Spleen (tissue), 11 donors: ENCODE measurements around the gene MROH7. TPM values are rescaled to one million over a fixed set of nuclear protein-coding genes. Genes with fewer than 3 reads are reported as not detected.

ENCODE experiments used
- DNase-seq: peaks from one replicate; pipeline ENCODE4 v3.0.0-alpha.2; 2020
- H3K27ac ChIP-seq, 8 donors: fragments of 200-600 bp; sonication (generic) in 7 of 8; 1 replicate in 4 of 8; 2 replicates in 4 of 8; pipeline versions ENCODE4 v1.5.0 to v1.8.0; 2016 to 2021; ENCODE audit warnings: inconsistent platforms in 4 of 8, mild to moderate bottlenecking in 4 of 8, moderate library complexity in 1 of 8
- H3K27me3 ChIP-seq, 7 donors: fragments of 200-600 bp; sonication (generic) in 6 of 7; replicated peaks in 1 of 7; 1 replicate in 4 of 7; 2 replicates in 3 of 7; pipeline versions ENCODE4 v1.5.0 to v1.8.0; 2016 to 2021; ENCODE audit warnings: inconsistent platforms in 3 of 7, mild to moderate bottlenecking in 1 of 7
- H3K36me3 ChIP-seq, 6 donors: fragments of 200-600 bp; sonication (generic) in 5 of 6; 1 replicate in 4 of 6; 2 replicates in 2 of 6; pipeline versions ENCODE4 v1.5.0 to v1.8.0; 2016 to 2021; ENCODE audit warnings: inconsistent platforms in 2 of 6
- H3K4me1 ChIP-seq, 6 donors: fragments of 200-600 bp; sonication (generic) in 5 of 6; 1 replicate in 3 of 6; 2 replicates in 3 of 6; pipeline versions ENCODE4 v1.5.0 to v1.8.0; 2016 to 2021; ENCODE audit warnings: inconsistent platforms in 3 of 6
- H3K4me3 ChIP-seq, 8 donors: fragments of 200-600 bp; sonication (generic) in 7 of 8; 1 replicate in 4 of 8; 2 replicates in 4 of 8; pipeline versions ENCODE4 v1.5.0 to v1.8.0; 2016 to 2021; ENCODE audit warnings: inconsistent platforms in 4 of 8, mild to moderate bottlenecking in 4 of 8, moderate library complexity in 2 of 8
- H3K9me3 ChIP-seq, 8 donors: fragments of 200-600 bp; sonication (generic) in 7 of 8; 1 replicate in 4 of 8; 2 replicates in 4 of 8; pipeline versions ENCODE4 v1.5.0 to v1.8.0; 2016 to 2021; ENCODE audit warnings: inconsistent platforms in 4 of 8
- POLR2A ChIP-seq, 3 donors: fragments of 450-650 bp; IDR thresholded peaks; one replicate each; pipeline ENCODE4 v1.5.1; 2017; ENCODE audit warnings: antibody characterized with exemption in 3 of 3, mild to moderate bottlenecking in 1 of 3
- POLR2AphosphoS5 ChIP-seq, 3 donors: sonication (generic); formaldehyde crosslinking; IDR thresholded peaks; one replicate each; pipeline ENCODE4 v1.5.1; 2017; ENCODE audit warnings: antibody characterized with exemption in 3 of 3
- WGBS, 5 donors: extraction: QIAGEN DNeasy Blood & Tissue Kit in 3 of 5; methylation state at CpG; one replicate each; pipeline versions ENCODE4 v1.1.5 to v1.1.7; 2013 to 2018; 5-methylcytosine and 5-hydroxymethylcytosine counted together
- intact Hi-C: fragments of 100-400 bp; cut with DNase I; formaldehyde crosslinking; loops from one replicate; pipeline ENCODE4 v1.15.0; 2023; ENCODE audit warnings: low total_unique reads
- polyA plus RNA-seq, 3 donors: library from polyadenylated mRNA; stranded (reverse); fragments of 200-250 nt; gene quantifications; one replicate each; pipeline ENCODE4 v1.2.1, GENCODE V29; 2013
- total RNA-seq, 7 donors: library from RNA; depleted of rRNA in 3 of 7; stranded (reverse); fragments of >200 nt in 3 of 7; fragmentation: NEBNext Ultra II Directional in 4 of 7; extraction: Animal tissue kit (Norgen Biotek cat#: 25700) in 4 of 7; gene quantifications; one replicate each; pipeline versions ENCODE4 v1.1.0 to v1.2.1, GENCODE V29; 2016 to 2021
- TF ChIP-seq, protein P1 (sequence below), 11 experiments: fragments of 200-600 bp in 7 of 11; fragments of 450-650 bp in 4 of 11; sonication (generic) in 4 of 11; IDR thresholded peaks in 8 of 11; conservative IDR thresholded peaks in 3 of 11; 1 replicate in 7 of 11; 2 replicates in 4 of 11; pipeline versions ENCODE4 v1.4.0 to v1.8.0; 2016 to 2021; ENCODE audit warnings: antibody characterized with exemption in 11 of 11, inconsistent platforms in 4 of 11, mild to moderate bottlenecking in 1 of 11
- donor health status: healthy with polysubstance abuse.
- donor health status: DM: no; HTN: no; CAD: no; lungs with moderate emphysema.
- donor health status: DM: no; HTN: no; CAD: no.
- donor health status: Bipolar disorder and iron deficiency.
- donor health status: healthy.
- donor health status: DM: no; HTN: no; CAD: no.
- donor health status: DM: yes; HTN: yes; CAD: no.

MROH7 gene
- total and polyA plus RNA-seq, 10 donors = 0.36 to 3.6 (median 1.4) TPM

- no peak for DNase-seq
- TF ChIP-seq, protein P1, sequence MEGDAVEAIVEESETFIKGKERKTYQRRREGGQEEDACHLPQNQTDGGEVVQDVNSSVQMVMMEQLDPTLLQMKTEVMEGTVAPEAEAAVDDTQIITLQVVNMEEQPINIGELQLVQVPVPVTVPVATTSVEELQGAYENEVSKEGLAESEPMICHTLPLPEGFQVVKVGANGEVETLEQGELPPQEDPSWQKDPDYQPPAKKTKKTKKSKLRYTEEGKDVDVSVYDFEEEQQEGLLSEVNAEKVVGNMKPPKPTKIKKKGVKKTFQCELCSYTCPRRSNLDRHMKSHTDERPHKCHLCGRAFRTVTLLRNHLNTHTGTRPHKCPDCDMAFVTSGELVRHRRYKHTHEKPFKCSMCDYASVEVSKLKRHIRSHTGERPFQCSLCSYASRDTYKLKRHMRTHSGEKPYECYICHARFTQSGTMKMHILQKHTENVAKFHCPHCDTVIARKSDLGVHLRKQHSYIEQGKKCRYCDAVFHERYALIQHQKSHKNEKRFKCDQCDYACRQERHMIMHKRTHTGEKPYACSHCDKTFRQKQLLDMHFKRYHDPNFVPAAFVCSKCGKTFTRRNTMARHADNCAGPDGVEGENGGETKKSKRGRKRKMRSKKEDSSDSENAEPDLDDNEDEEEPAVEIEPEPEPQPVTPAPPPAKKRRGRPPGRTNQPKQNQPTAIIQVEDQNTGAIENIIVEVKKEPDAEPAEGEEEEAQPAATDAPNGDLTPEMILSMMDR (IDR thresholded peaks at IDR 0.05 in 8 of 11, conservative IDR thresholded peaks at IDR 0.05 in 3 of 11) = no peak
- TF ChIP-seq POLR2A (IDR thresholded peaks at IDR 0.05) (no peak), POLR2AphosphoS5 (IDR thresholded peaks at IDR 0.05) (no peak)
- peaks cover 0 to 5% (median under 1%) of the 10 kb centered on the region in 8 donors for H3K9me3 ChIP-seq
- no peaks in the 10 kb centered on the region for H3K27me3 ChIP-seq
- intact Hi-C loops = no loop called here
- no peaks in the 10 kb centered on the region for H3K4me1 ChIP-seq
- 79 to 94% (median 91%) methylated on average over 2 of the region's 2 CpGs for WGBS, 5 donors
- H3K27ac ChIP-seq = no peak overlapping the region
- no peak overlapping the region for H3K4me3 ChIP-seq
- H3K36me3 ChIP-seq = no peaks in the 10 kb centered on the region
Measured at GRCh38 chr1:54668567-54668966, 27.0 kb downstream of the MROH7 start.

DNA sequence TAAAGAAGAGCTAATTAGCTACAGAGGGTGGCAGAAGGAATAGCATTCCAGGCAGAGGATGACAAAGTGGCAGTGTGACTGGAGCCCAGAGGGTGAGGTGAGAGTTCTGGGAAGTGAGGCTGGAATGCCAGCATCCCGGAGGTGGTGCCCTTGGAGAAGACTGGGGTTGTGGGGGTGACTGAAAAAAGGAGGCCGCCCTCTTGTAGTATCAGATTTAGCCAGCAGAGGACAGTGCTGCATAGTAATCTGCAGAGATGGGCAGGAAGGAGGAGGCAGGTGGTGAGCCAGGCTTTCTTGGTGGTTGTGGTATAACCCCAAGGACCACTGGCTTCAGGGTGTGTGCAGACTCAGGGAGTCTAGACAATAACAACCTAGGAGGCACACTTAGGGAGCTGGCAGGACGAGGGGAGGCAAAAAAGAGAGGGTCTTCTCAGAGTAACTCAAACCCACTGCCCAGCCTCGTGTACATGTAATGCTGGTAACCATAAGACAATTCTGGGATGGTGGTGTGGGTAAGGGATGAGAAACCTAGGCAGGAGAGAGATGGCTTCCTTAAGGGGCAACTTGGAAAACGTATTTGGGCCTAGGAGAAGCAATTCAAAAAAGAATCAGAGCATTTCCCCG lies 30.5 kb downstream of the MROH7 start:
- no peak for TF ChIP-seq POLR2A (IDR thresholded peaks at IDR 0.05)
- TF ChIP-seq, protein P1 (IDR thresholded peaks at IDR 0.05 in 8 of 11, conservative IDR thresholded peaks at IDR 0.05 in 3 of 11) = peak; percentile 33 to 80 (median 69)
- TF ChIP-seq POLR2AphosphoS5 (IDR thresholded peaks at IDR 0.05) = no peak
- WGBS, 5 donors = 58 to 72% (median 69%) methylated on average over 6 of the region's 6 CpGs
- no peak overlapping the region for H3K27ac ChIP-seq
- no peaks in the 10 kb centered on the region for H3K36me3 ChIP-seq
- intact Hi-C loops = no loop called here
- no peaks in the 10 kb centered on the region for H3K4me1 ChIP-seq
- peaks cover 0 to 14% (median 5%) of the 10 kb centered on the region in 8 donors for H3K9me3 ChIP-seq
- no peaks in the 10 kb centered on the region for H3K27me3 ChIP-seq
- DNase-seq = no peak
- no peak overlapping the region for H3K4me3 ChIP-seq

DNA sequence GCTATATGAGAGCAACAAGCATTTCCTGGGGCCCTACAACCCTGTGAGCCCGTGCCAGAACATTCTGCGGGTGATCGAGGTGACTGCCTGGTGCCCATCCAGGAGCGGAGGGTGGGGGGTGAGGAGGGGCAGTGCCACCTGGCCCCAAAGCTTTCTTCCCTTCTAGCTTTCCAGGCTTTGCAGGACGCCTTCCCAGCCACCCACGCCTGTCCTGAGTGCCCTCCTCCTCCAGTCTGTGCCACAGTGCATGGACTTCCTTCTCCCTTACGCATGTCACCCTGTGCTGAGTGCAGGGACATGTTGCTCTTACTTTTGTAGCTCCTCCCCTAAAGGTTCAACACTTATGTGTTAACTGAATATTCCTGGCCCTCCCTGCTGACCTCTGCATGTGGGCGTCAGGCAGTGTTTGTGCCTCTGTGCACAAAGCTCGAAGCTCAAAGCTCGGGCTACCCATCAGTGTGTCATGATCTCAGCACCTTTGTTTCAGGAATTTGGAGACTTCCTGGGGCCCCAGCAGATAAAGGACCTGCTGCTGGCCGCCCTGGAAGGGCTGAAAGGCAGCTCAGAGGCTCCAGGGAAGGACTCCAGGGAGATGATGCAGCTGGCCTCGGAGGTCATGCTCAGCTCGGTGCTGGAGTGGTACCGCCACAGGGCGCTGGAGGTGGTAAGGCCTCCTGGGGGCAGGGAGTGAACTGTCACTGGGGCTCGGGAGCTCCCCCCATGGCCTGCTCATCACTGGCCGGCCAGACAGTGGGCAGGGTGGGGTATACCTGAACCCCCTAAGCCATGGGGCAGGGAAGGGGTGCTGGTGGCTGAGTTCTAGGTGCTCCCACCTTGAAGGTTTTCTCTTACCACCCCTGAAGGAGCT lies 37.4 kb downstream of the MROH7 start:
- Histone ChIP-seq H3K27ac (no peak overlapping the region), H3K9me3 (peaks cover 0 to 4% (median 2%) of the 10 kb centered on the region in 8 donors), H3K4me3 (no peak overlapping the region), H3K36me3 (no peaks in the 10 kb centered on the region), H3K27me3 (no peaks in the 10 kb centered on the region), H3K4me1 (no peaks in the 10 kb centered on the region)
- 73 to 83% (median 80%) methylated on average over 17 of the region's 17 CpGs for WGBS, 5 donors
- no peak for DNase-seq
- intact Hi-C loops = no loop called here
- no peak for TF ChIP-seq POLR2AphosphoS5 (IDR thresholded peaks at IDR 0.05)
- TF ChIP-seq POLR2A (IDR thresholded peaks at IDR 0.05) = no peak
- TF ChIP-seq, protein P1 (IDR thresholded peaks at IDR 0.05 in 8 of 11, conservative IDR thresholded peaks at IDR 0.05 in 3 of 11) = no peak

DNA sequence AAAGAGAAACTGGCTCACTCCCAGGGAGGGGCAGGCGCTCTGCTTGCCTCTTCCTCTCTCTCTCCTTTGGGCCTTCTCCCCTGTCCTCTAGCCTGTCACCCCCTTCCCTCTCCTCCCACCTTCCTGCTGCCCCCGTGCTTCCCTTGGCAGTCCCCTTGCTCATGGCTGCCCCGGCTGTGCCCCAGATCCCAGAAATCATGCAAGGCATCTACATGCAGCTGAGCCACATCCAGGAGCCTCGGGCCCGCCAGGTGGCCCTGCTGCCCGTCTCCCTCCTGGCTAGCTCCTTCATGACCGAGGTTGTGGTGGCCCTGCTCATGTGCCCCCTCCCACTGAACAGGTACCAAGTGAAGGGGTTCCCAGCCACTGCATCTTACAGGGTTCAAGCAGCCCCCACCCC lies 38.1 kb downstream of the MROH7 start:
- Histone ChIP-seq H3K27me3 (no peaks in the 10 kb centered on the region), H3K4me3 (no peak overlapping the region), H3K27ac (no peak overlapping the region), H3K36me3 (no peaks in the 10 kb centered on the region), H3K4me1 (no peaks in the 10 kb centered on the region), H3K9me3 (no peaks in the 10 kb centered on the region)
- TF ChIP-seq POLR2A (IDR thresholded peaks at IDR 0.05) = no peak
- TF ChIP-seq POLR2AphosphoS5 (IDR thresholded peaks at IDR 0.05) = no peak
- TF ChIP-seq, protein P1 (IDR thresholded peaks at IDR 0.05 in 8 of 11, conservative IDR thresholded peaks at IDR 0.05 in 3 of 11) = no peak
- 82 to 96% (median 91%) methylated on average over 3 to 7 of the region's 7 CpGs for whole genome bisulfite sequencing, 5 donors
- DNase-seq = no peak
- intact Hi-C loops = no loop called here
